NCI-H82 treated with DMSO at 0.1 percent for 48 hours (cell line): ENCODE results near the gene RTTN.
"Not testable (repeated sequence)": the region's sequence is repeated elsewhere in the genome, so short reads cannot be mapped to it uniquely, and the experiment has no call there.

Experiments
- DNase-seq: peaks from one replicate; lab custom pipeline; 2025; ENCODE audit not compliant: unreplicated experiment; lab: John Stamatoyannopoulos, UW

The RTTN gene

GRCh38 chr18:70156886-70157285 is 48.6 kb downstream of the RTTN start:
- DNase-seq: no peak

DNA sequence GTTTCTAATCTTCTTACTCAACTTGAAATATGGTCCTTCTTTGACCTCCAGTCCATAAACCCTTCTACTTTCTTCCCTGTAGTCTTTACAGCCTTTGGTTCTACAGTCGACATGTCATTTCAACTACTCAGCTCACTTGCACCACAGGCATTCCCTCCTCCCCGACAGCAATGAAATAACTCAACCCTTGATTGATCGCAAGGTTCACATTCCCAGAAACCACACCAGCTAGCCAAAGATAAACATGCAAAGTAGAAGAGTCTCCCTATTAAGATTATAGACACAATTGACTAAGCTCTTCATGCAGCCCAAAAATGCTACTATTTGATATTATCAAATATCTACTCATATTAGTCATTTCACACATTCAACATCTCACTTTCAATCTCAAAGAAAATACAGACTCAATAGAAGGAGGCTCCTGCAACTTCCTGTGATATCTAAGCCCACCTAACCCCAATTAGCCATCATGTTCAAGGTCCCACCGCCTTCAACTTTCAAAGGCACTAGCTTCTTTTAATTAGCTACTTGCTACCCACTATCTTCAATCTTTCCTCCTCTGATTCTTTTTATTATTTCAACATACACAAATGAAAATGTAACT is 50.8 kb downstream of the RTTN start:
- DNase-seq: no peak

- DNase-seq: no peak
These were observed 53.9 kb downstream of the RTTN start for GRCh38 chr18:70151614-70152013.

DNA sequence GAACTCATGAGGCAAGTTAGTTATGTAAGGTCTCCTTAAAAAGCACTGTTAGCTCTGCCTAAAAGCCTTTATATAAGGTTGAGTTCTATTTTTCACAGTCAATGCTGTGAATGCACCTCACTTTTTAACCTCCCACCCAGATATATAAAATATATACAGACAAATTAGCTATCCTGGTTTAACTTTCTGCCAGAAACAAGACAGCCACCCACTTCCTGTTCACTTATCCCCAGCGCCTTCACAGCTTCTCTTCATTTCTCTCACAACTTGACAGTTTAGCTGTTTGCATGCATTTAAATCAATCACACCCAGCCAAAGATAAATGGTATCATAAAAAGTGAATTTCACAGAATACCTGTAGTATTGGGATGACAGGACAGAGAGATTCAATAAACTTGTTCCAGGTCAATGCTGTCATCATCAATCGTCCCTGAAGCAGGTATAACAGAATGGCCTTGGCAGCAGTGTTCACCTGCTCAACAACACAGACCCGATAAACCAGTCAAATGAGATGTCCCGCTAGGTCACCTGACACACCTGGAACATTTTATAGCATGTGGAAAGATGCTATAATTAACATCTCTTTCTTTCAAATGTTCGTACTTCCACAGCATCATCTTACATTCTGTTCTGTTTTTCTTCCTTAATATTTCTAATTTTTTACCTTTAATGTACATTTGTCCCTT is 55.7 kb downstream of the RTTN start:
- DNase-seq: no peak

- DNase-seq: no peak
These were observed 56.3 kb downstream of the RTTN start for GRCh38 chr18:70149156-70149555.

DNA sequence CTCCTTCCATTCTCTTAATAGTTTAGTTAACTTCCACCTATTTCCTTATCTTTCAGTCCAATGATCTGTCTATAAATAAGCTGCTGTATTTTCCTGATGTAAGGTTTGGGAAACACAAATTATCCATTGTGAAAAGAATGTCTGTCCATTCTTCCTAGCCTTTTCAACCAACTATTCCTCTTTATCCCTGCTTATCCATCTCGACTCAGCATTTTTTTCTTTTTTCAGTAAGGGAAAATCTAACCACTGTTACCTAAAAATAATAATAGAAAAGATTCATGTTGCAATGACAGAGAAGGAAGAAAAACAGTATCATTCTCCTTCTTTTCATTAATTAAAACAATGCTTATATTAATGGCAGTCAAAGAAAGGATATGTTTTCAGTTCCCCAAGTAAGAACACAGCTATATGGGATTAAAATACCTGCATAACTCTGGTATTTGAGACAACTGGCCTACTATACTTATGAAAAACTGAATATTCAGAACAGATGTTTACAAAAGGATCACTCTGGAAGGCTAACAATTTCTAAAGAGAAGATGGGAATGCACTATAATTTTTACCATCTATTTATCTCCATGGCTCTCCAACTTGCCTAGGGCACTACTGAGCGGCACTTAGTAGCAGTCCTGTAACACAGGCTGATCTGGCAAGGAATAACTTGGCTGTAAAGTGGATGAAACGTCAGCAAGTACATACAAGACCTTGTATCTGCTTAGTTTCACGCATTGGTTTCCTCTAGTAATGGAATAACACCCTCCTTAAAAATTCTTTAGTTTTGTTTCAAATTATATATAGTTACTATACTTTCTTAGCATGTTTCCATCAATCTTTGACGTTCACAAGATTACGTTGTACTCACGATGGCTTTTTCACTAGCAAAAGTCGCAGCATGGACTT is 57.2 kb downstream of the RTTN start:
- DNase-seq: no peak

DNA sequence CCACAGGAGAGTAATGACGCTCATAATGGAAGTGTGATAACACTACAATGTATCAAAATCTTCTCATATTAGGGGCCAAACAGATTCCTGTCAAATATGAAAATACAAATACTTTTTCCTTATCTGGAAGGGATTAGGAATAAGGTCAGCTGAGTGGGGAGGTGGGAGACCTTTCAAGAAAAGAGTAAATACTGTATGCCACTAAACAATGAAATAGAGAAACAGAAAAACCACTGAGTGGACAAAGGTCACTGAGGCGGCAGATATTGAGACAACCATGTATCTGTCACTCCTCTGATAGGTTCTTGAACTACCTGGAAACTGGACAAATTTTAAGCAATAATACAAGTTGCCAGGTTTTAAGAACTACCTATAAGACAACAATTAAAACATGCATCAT is 59.3 kb downstream of the RTTN start:
- no peak for DNase-seq

DNA sequence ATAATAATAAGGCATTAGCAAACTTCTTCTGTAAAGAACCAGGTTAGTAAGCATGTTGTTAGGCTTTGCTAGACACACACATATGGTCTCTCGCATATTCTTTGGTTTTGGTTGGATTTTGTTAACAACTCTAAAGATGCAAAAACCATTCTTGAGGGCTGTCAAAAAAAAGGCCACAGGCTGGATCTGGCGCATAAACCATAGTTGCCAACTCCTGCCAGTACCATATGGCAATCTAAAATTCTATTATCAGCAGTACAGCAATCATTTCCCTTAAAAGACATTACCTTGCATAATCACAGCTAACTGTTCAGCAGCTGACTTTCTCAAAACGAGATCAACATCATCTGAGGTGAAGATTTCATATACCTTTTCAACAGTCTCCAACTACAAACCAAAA is 63.5 kb downstream of the RTTN start:
- DNase-seq: no peak

DNA sequence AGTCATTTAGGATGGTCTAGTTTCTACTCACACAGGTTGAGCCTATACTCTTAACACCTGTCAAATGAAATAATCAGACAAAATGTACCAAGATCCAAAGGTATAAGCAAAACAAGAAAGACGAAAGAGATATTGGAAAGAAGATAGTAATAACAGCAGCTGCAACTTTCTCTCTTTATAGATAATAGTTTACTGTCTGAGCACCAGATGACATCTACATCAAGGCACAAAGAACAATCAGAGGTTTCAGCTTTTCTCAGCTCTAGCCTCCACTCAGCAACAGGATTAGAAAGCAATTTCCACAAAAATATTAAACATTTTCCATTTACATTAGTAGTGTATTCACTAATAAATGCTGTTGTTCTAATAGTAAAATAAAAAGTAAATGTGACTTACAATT is 66.3 kb downstream of the RTTN start:
- DNase-seq: no peak

DNA sequence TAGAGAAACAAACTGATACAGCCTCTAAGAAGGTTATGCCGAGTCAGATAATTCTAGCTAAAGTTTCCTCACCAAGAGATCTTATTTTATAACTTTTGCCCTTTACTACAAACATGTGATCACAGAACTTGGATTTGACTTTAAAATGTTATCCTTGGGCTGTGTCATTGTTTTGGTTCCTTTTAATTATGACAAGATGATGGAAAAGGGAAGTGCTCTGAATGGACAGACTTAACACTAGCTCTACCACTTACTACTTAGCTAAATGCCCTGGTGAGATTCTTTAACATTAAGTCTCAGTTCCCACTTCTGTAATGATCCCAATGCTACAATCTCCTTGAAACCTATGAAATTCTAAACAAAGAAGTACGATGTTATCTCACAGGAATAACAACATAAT is 69.9 kb downstream of the RTTN start:
- no peak for DNase-seq

GRCh38 chr18:70132999-70133398 is 72.5 kb downstream of the RTTN start:
- no peak for DNase-seq

DNA sequence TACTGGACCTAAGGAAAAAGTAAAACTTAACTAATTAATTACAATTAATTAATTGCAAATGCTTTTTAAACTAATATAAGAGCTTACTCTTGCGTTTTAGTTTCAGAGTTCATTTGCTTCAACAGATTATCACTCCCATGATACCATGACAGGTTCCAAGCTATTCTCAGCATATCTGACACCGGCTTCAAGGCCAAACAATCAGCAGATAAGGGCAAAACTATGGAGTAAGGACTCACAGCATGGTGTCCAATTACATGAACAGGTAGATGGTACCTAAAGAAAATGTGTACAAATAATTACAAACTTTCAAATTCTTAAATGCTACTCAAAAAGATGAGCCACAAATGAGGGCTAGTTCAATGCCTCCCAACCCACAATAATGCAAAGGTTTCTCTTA is 77.2 kb downstream of the RTTN start:
- no peak for DNase-seq

GRCh38 chr18:70127359-70127758 is 78.1 kb downstream of the RTTN start:
- no peak for DNase-seq

DNA sequence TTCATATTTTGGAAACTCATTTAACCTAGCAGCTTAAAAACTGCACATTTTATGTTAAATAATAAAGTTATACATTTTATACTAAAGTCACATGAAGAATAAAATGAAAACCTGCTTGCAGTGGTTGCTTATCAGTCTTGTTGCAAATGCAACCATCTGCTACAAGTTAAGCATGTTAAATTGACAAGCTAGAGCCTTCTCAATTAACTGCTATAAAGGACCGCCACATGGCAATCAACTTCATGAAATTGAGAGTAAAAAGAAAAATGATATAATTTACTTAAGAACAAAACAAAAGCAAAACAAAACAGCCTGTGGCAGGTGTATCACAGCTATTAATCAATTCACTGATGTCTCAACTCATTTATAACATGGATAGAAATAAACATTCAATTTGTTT is 78.7 kb downstream of the RTTN start:
- DNase-seq: no peak

DNA sequence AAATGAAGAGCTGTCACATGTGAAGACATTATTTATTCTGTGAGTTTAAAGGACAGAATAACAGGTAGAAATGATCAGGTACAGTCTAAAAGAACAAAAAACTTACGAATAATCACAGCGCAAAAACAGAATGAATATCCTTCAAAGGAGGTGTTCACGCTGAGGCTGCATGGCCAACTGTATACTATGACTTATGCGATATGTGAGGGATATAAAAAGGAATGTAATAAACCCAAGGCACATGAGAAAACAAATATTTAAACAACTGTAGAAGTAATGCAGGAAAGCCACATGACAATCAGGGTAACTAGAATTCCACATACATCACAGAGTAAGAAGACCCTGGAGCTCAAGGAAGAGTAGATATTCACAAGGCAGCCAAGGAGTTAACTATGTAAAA is 81.3 kb downstream of the RTTN start:
- no peak for DNase-seq

DNA sequence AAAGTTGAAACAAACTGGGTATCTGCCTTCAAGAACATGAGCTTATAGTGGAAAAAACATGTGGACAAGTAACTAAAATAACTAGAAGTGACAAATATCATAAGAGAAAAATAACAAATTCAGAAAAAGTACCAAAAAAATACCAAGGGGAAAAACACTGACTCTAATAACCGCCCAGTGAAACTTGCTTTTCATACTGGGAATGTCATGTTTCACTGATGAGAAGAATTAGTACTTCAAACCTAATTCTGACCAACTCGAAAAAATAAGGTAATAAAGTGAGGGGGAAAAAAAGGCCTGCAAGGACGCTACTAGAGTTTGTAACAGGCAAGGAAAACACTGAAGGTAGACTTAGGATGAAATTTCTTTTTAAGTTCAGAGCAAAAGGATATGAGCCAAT is 83.6 kb downstream of the RTTN start:
- no peak for DNase-seq

- no peak for DNase-seq
These were observed 88.5 kb downstream of the RTTN start for GRCh38 chr18:70116949-70117348.

DNA sequence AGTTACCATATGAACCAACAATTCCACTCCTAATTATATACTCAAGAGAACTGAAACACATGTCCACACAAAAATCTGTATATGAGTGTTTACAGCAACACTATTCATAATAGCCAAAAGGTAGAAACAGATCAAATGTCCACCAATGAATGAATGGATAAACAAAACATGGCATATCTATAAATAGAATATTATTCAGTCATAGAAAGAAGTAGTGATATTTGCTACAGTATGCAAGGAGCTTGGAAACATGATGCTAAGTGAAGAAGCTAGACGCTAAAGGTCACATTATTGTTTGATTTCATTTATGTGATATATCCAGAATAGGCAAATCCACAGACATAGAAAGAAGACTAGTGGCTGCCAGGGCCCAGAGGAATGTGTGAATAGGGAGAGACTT is 92.0 kb downstream of the RTTN start:
- no peak for DNase-seq

- DNase-seq: no peak
These were observed 94.8 kb downstream of the RTTN start for GRCh38 chr18:70110678-70111077.

DNA sequence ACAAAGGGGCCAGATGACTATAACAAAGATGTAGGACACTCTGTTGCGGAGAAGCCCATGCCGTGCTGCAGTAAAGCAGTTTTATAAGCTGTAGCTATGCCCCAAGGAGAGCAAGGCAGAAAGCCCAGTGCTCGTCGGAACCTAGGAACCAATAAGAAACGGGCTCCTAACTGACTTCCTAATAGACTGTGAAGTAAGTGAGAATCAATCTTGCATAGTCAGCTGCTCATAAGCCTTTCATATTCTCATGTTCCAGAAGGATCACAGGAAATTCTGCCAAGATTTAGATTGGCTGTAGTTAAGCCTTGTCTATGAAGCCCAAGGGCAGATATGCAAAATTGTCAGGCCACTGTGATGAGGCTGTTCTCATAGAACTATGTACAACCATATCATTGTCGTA is 98.4 kb downstream of the RTTN start:
- no peak for DNase-seq

GRCh38 chr18:70102854-70103253 is 102.6 kb downstream of the RTTN start:
- DNase-seq: not testable (repeated sequence)

- no peak for DNase-seq
These were observed 115.6 kb downstream of the RTTN start for GRCh38 chr18:70089858-70090257.
